NCI-H2227 (cell line): ENCODE data around the gene PRKCZ.
"Not testable (repeated sequence)": the region's sequence is repeated elsewhere in the genome, so short reads cannot be mapped to it uniquely, and the experiment has no call there.

ENCODE experiments used
- DNase-seq: peaks from one replicate; lab custom pipeline; 2025; ENCODE audit not compliant: unreplicated experiment; lab: John Stamatoyannopoulos, UW

PRKCZ gene

DNA sequence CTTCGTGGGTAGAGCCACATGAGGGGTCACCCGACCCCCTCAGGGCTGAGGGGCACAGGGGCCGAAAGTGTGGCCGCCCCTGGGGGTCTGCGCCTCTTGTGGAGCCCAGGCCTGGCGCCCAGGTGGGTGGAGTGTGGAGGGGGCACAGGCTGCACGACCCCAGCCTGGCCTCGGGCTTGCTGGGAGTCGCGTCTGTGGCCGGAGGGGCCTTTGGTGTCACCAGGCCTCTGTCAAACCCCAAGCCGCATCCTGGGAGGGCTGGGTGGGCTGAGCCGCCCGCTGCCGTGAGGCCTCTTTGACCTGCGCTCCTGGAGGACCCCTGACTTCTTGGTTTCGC, 83.6 kb downstream of the PRKCZ start:
- no peak for DNase-seq

DNA sequence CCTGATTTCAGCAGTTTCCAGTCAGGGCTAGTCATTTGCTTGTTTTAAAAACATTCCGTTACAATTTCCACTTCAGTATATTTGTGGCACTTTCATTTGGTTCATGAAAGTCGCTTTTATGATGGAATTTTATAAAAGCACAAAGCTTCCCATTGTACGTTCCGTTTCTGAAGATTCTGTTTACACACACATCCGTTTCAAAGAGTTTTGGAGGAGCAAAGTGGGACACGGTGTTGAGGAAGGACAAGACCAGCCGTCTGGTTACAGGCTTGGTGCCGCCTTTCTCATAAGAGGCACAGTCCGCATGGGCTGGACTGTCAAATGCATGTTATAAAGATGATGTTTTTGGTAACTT, 84.0 kb downstream of the PRKCZ start:
- DNase-seq, result no peak

DNA sequence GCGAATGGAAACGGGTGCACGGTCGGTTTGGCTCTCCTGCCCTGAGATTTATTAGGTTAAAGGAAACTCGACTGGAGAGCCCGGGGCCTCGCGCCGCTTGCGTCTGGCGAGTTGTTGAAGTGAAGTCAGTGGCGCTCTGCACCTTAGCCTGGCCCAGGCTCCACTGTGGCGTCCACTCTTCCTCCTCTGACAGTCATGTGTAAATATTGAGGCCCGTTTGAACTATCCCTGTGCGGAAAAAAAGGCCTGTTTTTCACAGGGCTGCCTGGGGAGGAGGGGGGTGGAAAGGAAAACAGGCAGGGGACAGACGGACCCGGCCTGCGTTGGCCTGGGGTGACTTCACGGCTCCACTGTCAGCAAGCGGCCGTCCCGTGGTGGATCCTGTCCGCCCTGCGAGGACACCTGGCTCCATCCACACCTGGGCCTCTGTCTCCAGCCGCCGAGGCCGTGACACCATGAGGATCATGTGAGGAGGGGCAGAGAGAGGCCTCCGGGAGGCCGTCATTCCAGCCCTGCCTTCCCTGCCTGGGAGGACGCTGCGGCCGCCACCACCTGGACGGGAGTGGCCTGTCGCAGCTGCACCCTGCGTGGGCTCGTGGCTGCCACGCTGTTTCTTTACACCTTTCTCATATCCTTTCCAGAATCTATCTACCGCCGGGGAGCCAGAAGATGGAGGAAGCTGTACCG, 84.6 kb downstream of the PRKCZ start:
- DNase-seq, result no peak

DNA sequence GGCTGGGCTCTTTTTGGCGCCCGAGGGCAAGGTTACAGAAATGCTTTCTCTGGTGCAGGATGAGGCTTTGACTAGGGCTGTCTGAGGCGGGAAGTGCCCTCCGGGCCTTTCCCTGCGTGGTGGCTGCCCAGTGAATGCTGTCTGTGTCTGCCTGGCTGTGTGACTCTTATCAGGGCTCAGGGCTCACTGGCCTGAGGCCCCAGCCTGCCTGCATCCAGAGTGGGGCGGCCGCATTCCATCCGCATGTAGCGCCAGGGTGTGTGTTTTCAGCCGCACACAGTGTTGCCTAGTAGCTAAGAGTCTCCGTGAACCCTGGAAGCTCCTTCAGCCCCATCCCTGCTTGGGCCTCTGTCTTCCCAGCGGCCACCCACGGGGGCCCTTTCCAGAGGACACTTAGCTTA, 85.2 kb downstream of the PRKCZ start:
- DNase-seq, result peak; percentile 25

DNA sequence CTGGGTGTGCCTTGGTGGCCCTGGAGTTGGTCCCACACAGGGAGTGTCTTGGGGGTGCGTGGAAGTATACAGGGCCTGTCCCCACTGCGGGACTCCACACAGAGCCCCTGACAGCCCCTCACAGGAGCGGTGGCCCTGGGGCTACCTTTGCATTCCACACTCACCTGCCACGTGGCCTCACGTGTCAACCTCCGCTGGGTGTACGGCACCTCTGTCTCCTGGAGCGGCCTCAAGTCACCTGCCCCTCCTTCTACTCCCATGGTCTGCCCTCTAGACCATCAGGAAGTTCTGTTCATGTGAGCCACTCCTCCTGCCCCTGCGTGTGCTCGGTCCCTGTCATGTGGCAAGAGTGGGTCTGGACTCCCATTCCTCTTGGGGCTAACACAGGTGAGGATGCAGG, 85.7 kb downstream of the PRKCZ start:
- DNase-seq, result no peak

DNA sequence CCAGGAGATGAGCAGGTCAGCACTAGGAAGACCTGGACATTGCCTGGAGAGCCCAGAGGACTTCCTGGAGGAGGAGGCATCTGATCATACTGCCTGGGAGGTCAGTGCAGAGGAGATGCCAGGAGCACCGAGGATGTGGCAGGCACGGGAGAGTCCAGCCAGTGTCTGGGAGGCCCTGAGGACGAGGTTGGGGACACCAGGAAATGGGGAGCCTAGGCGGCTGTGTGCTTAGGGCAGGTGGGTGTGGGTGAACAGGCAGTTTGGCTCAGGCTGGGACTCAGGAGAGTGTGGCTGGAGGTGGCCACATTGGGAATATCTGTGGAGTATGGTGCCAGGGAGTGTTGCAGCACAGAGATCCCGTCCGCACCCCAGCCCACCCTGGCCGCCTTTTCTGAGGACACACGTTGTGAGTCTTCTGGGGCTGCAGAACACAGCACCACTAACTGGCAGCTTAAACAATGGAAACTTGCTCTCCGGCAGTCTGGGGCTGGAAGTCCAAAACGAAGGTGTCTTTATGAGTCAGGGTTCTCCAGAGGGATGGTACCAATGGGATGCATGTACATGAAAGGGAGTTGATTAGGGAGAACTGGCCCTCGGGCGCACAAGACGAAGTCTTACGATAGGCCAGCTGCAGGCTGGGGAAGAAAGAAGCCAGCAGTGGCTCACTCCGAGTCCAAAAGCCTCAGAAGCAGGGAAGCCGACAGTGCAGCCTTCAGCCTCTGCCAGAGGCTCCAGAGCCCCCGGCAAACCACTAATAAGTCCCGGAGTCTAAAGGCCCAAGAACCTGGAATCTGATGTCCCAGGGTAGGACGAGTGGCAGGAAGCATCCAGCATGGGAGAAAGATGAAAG, 86.4 kb downstream of the PRKCZ start:
- DNase-seq, result no peak

DNA sequence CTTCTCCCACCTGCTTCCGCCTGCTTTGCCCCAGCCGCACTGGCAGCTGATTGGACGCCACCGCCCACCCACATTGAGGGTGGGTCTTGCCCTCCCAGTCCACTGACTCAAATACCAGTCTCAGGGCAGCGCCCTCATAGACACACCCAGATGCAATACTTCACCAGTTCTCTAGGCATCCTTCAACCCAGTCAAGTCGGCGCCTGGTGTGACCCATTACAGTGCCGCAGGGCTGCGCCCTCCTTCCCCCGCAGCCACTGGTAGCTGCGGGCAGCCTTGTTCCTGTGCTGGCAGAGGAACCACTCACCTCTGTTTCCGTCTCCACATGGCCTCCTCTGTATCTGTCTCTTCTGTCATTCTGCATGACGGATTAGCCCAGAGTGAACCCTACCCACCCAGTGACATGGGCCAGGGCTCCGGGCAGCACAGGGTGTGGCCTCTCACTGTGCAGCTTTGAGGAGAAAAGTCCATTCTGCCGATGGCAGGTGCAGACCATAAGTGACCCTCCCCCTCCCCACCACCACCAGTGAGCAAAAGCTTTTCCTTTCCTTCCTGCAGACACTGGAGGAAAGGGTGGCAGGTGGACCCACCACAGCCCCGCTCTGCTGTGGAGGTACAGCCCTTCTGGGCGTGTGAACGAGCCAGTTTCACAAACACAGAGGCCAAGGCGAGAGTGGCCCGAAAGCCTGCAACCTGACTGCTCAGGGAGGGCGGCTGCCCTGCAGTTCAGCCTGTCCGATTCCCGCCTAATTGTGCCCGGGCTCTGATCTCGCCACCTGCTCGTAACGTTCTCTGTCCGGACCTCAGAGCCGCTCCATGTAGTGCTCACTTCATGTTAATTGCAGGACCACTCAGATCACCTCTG, 87.3 kb downstream of the PRKCZ start:
- peak; percentile 37 for DNase-seq

DNA sequence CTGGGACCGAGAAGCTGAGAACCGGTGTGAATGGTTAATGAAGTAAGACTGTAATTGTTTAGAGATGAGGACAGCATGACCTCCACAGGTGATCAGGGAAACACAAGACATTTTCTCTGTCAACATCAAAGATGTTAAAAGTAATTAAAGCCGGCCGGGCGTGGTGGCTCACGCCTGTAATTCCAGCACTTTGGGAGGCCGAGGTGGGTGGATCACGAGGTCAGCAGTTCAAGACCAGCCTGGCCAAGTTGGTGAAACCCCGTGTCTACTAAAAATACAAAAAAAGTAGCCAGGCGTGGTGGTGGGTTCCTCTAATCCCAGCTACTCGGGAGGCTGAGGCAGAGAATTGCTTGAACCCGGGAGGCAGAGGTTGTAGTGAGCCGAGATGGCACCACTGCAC, 88.9 kb downstream of the PRKCZ start:
- not testable (repeated sequence) for DNase-seq

DNA sequence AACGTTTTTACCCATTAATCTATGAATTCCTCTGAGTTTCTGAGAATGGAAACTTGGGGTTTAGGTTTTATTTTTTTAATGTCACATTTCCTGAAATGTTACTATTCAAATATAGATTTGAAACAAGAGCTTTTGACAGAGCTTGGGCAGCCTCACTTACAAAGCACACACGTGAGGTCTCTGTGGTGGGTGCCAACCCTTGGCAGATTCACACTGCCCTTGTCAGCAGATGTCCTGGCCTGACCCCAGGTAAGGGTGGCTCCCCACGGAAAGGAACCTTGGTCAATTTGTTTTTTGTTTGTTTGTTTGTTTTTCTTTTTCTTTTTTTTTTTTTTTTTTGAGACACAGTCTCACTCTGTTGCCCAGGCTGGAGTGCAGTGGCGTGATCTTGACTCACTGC, 90.8 kb downstream of the PRKCZ start:
- DNase-seq, result no peak

DNA sequence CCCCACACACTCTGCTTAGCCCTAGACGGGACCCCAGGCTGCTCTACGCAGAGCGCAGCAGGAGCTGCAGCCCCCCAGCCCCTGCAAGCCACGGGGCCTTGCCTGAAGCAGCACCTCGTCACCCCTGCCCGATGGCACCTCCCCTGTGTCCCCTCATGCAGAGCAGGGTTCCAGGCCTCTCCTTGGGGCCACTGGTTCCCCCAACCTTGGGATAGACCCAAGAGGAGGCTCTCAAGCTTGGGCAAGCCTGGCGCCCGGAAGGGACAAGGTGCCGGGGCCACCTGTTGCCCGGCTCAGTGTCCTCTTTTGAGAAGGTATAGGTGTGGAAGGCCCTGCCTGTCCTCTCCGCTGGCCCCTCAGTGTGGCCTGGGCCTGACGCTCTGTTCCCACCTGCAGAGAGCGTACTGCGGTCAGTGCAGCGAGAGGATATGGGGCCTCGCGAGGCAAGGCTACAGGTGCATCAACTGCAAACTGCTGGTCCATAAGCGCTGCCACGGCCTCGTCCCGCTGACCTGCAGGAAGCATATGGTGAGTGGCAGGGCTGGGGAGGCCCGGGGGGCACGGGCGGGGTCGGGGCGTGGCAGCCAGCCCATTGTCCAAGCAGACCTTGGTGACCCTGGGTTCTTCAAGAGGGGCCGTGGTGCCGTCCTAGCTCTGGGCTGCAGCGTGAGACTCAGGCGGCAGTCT, 93.7 kb downstream of the PRKCZ start:
- no peak for DNase-seq

DNA sequence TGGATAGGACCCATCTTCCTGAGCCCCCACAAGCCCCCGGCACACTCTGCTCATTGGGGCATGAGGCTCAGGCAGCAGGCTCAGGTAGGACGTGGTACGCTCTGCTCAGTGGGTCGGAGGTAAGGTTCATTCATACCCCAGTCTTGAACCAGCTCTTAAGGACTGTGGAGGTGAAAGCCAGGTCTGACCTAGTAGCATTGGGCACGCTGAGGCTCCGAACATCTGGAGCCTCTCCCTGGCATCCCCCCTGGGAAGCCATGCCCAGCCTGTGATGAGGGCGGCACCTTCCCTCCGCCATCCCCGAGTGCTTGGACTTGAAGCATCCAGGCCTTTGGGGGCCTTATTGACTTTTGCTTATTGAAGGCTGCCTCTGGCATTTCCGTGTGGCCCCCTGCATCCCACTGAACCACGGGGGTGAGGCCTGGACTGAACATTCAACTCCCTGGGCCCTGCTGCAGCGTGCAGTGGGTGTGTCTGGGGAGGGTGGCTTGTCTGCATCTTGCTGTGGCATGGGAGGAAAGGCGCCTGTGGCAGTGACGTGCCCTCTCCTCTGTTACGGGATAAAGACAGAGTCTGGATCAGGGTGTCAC, 94.4 kb downstream of the PRKCZ start:
- no peak for DNase-seq

DNA sequence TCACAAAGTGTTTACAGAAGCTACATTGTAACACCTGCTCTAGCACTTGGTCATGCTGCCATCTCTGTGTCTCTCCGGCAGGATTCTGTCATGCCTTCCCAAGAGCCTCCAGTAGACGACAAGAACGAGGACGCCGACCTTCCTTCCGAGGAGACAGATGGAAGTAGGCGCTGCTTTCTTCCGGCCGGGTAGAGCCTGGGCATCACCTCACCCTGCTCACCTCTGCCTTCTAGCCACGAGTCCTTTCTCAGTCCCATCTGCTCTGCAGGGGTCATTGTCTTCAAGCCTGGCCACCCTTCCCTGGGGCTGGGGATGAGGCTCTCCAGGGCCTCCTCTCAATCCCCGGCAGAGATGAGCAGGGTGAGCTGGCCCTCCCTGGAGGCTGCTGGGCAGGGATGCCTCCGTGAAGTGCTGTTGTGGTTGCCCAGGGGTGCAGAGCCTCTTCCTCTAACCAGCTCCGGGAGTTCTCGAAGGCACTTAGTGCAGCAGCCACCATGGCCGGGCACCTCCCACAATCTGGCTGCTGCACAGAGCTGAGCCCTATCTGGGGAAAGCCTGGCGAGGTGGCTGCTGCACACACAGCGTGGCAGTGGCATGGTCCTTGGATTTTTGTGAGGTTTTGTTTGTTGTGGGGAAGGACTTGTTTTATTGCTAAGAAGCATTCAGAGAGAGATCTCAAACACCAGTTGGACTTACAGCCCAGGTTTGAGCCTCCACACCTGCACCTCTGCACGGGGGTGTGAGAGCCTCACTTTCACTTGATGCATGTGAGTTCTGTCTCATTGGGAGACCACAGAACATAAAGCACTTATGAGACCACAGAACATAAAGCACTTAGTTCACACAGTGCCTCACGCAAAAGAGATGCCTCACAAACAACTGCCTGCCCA, 96.0 kb downstream of the PRKCZ start:
- no peak for DNase-seq

DNA sequence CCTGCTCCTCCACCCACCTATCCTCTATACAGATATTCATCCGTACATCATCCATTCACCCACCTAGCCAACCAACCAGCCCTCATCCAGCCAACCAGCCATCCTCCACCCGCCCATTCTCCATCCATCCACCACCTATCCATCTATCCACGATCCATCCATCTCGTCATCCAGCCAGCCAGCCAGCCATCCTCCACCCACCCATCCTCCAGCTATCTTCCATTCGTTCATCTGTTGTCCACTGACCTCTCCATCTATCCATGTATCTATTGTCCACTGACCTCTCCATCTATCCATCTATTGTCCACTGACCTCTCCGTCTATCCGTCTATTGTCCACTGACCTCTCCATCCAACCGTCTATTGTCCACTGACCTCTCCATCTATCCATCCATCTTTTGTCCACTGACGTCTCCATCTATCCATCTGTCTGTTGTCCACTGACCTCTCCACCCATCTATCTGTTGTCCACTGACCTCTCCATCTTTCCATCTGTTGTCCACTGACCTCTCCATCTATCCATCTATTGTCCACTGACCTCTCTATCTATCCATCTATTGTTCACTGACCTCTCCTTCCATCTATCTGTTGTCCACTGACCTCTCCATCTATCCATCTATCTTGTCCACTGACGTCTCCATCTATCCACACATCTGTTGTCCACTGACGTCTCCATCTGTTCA, 96.8 kb downstream of the PRKCZ start:
- no peak for DNase-seq

DNA sequence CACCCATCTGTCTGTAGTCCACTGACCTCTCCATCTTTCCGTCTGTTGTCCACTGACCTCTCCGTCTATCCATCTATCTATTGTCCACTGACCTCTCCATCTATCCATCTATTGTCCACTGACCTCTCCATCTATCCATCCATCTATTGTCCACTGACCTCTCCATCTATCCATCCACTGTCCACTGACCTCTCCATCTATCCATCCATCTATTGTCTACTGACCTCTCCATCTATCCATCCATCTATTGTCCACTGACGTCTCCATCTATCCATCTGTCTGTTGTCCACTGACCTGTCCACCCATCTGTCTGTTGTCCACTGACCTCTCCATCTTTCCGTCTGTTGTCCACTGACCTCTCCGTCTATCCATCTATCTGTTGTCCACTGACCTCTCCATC, 97.7 kb downstream of the PRKCZ start:
- DNase-seq, result not testable (repeated sequence)

DNA sequence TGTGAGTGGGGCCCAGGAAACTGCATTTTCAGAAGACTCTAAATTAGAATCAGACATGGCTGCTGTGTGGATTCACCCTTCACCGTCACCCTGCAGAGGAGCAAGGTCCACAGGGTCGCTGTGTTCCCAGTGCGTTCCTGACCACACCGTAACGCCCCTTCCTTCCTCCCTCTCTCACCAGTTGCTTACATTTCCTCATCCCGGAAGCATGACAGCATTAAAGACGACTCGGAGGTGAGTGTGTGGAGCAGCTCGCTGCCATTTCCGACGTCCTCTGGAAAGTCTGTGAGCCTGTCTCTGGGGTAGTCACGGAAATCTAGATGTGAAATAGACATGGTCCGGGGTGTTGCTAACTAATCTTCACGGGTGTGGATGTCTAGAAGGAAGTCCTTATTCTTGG, 98.5 kb downstream of the PRKCZ start:
- DNase-seq, result no peak

DNA sequence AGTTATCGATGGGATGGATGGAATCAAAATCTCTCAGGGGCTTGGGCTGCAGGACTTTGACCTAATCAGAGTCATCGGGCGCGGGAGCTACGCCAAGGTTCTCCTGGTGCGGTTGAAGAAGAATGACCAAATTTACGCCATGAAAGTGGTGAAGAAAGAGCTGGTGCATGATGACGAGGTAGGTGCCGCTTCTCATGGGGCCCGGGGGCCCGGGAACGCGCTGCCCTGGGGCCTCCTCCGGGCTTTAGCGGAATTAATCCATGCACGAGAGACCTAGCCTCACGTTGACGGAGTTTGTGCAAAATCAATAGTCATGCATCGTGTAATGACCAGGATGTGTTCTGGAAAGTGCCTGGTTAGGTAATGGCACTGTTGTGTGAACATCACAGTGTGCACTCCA, 100.6 kb downstream of the PRKCZ start:
- DNase-seq, result no peak

DNA sequence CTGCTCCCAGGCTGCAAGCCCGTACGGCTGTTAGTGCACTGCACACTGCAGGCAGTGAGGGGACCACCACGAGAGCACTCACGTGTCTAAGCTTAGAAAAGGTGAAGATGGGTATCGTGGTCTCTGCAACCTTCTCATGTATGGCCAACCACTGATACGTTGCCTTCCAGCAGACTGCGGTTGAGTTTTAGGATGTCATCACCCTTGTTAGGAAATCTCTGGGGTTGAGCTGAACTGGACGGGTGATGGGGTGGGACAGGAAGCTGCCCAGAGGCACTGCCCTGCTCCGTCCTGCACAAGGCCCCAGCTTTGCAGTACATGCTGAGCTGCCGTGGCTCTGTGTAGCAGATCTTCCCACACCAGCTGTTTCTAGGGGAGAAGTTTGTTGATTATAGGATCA, 101.0 kb downstream of the PRKCZ start:
- no peak for DNase-seq

DNA sequence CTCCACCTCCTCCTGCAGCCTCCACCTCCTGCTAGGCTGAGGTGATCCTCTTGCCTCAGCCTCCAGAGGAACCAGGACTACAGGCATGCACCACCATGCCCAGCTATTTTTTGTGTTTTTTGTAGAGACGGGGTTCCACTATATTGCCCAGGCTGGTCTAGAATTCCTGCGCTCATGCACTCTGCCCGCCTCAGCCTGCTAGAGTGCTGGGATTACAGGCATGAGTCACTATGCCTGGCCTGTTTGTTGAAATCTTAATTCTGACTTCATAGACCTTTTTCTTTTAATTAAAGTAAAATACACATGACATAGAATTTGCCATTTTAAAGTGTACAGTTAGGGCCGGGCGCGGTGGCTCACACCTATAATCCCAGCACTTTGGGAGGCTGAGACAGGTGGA, 101.7 kb downstream of the PRKCZ start:
- no peak for DNase-seq

DNA sequence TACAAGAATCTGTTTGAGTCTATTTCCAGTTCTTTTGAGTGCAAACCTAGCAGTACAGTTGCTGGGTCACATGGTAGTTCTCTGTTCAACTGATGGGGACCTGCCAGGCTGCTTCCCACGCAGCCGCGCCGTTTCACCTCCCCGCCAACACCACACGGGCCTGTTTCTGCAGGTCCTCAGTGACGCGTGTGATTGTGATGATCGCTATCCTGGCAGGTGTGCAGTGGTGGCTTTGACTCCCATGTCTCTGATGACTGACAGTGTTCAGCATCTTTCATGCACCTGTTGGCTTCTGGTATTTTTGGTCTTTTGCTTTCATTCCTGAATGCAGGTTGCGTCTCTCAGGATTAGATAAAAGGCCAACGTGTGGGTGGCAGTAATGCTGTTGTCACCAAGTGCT, 102.7 kb downstream of the PRKCZ start:
- no peak for DNase-seq
